Activated T-helper 1 cell treated with anti-CD3 and anti-CD28 coated beads, Interleukin-12 subunit alpha, Interleukin-12 subunit beta, Interleukin-2, Interleukin-4 antibody, amounts not matched to agents 30 ng/mL and 10 ng/mL and 1 ng/mL, durations not matched to agents 14 hours and 24 hours and 36 hours (primary cell): Measurements from ENCODE around the gene CCDC57. TPM values are rescaled to one million over a fixed set of nuclear protein-coding genes. Genes with fewer than 3 reads are reported as not detected.
A peak's percentile ranks its signal among the peaks of the same experiment; 100 is the strongest.

Source experiments
- DNase-seq: peaks from one replicate; pipeline ENCODE4 v3.0.0; 2021; ENCODE audit warnings: low spot score
- H3K27ac Mint-ChIP-seq: one replicate; pipeline ENCODE4 v1.8.0; 2021; ENCODE audit warnings: mild to moderate bottlenecking, mixed read lengths
- H3K27me3 Mint-ChIP-seq: one replicate; pipeline ENCODE4 v1.8.0; 2022; ENCODE audit warnings: mild to moderate bottlenecking, moderate library complexity, mixed read lengths; ENCODE audit not compliant: insufficient read depth
- H3K36me3 Mint-ChIP-seq: one replicate; pipeline ENCODE4 v1.8.0; 2021; ENCODE audit warnings: low read depth, mixed read lengths
- H3K4me1 Mint-ChIP-seq: one replicate; pipeline ENCODE4 v1.8.0; 2021; ENCODE audit warnings: low read depth, mixed read lengths
- H3K4me3 Mint-ChIP-seq: one replicate; pipeline ENCODE4 v1.8.0; 2021; ENCODE audit warnings: mild to moderate bottlenecking, moderate library complexity, mixed read lengths
- H3K9me3 Mint-ChIP-seq: one replicate; pipeline ENCODE4 v1.8.0; 2021; ENCODE audit warnings: mixed read lengths
- intact Hi-C: fragments of 100-400 bp; cut with micrococcal nuclease; formaldehyde crosslinking; loops from one replicate; pipeline ENCODE4 v1.15.1; 2024
- total RNA-seq: library from RNA; stranded (reverse); gene quantifications from 2 replicates; pipeline ENCODE4 v1.2.3, GENCODE V29; 2022

CCDC57 gene
- total RNA-seq, 1 donor from 2014 or later, result 60.8 TPM

- H3K36me3 Mint-ChIP-seq, result peaks cover 5% of the 10 kb centered on the region
- peak overlapping the region; percentile 12 for H3K27ac Mint-ChIP-seq
- no peaks in the 10 kb centered on the region for H3K4me1 Mint-ChIP-seq
- H3K27me3 Mint-ChIP-seq, result no peaks in the 10 kb centered on the region
- H3K9me3 Mint-ChIP-seq, result no peaks in the 10 kb centered on the region
- DNase-seq, result no peak
- H3K4me3 Mint-ChIP-seq, result no peak overlapping the region
- intact Hi-C loops, result no loop called here
Observed at GRCh38 chr17:82058230-82058854, 154.3 kb downstream of the CCDC57 start.

GRCh38 chr17:82056729-82057621, 155.7 kb downstream of the CCDC57 start:
- H3K4me3 Mint-ChIP-seq, result no peak overlapping the region
- H3K36me3 Mint-ChIP-seq, result peaks cover 3% of the 10 kb centered on the region
- intact Hi-C loops, result no loop called here
- H3K27me3 Mint-ChIP-seq, result no peaks in the 10 kb centered on the region
- no peaks in the 10 kb centered on the region for H3K4me1 Mint-ChIP-seq
- H3K27ac Mint-ChIP-seq, result no peak overlapping the region
- H3K9me3 Mint-ChIP-seq, result no peaks in the 10 kb centered on the region
- DNase-seq, result no peak

GRCh38 chr17:82055965-82056728, 156.5 kb downstream of the CCDC57 start:
- H3K9me3 Mint-ChIP-seq, result no peaks in the 10 kb centered on the region
- H3K36me3 Mint-ChIP-seq, result peaks cover 3% of the 10 kb centered on the region
- H3K4me1 Mint-ChIP-seq, result no peaks in the 10 kb centered on the region
- H3K27ac Mint-ChIP-seq, result no peak overlapping the region
- no peak for DNase-seq
- no peaks in the 10 kb centered on the region for H3K27me3 Mint-ChIP-seq
- no peak overlapping the region for H3K4me3 Mint-ChIP-seq
- intact Hi-C loops, result no loop called here

- DNase-seq, result no peak
- no peak overlapping the region for H3K4me3 Mint-ChIP-seq
- no peak overlapping the region for H3K27ac Mint-ChIP-seq
- H3K4me1 Mint-ChIP-seq, result peaks cover 6% of the 10 kb centered on the region
- intact Hi-C loops, result no loop called here
- no peaks in the 10 kb centered on the region for H3K27me3 Mint-ChIP-seq
- no peaks in the 10 kb centered on the region for H3K9me3 Mint-ChIP-seq
- H3K36me3 Mint-ChIP-seq, result peaks cover 3% of the 10 kb centered on the region
Observed at GRCh38 chr17:82055023-82055964, 157.3 kb downstream of the CCDC57 start.

- Mint-ChIP-seq H3K4me3 (no peak overlapping the region), H3K9me3 (no peaks in the 10 kb centered on the region), H3K36me3 (peaks cover 4% of the 10 kb centered on the region), H3K27me3 (no peaks in the 10 kb centered on the region), H3K4me1 (peaks cover 8% of the 10 kb centered on the region), H3K27ac (no peak overlapping the region)
- intact Hi-C loops, result loop anchor here (5.0 kb wide), 1 partner anchor 43 kb away; the partner anchor contains the start of gene FASN
- DNase-seq, result no peak
Observed at GRCh38 chr17:82054351-82055022, 158.2 kb downstream of the CCDC57 start.

- intact Hi-C loops, result loop anchor here (5.0 kb wide), 1 partner anchor 44 kb away; the partner anchor contains the start of gene FASN
- no peaks in the 10 kb centered on the region for H3K9me3 Mint-ChIP-seq
- peaks cover 4% of the 10 kb centered on the region for H3K36me3 Mint-ChIP-seq
- no peak overlapping the region for H3K27ac Mint-ChIP-seq
- H3K27me3 Mint-ChIP-seq, result no peaks in the 10 kb centered on the region
- H3K4me1 Mint-ChIP-seq, result peaks cover 8% of the 10 kb centered on the region
- no peak for DNase-seq
- peak overlapping the region; percentile 88 for H3K4me3 Mint-ChIP-seq
Observed at GRCh38 chr17:82053556-82054263, 158.9 kb downstream of the CCDC57 start.

- H3K27me3 Mint-ChIP-seq, result no peaks in the 10 kb centered on the region
- H3K4me3 Mint-ChIP-seq, result peak overlapping the region; percentile 88
- intact Hi-C loops, result loop anchor here (5.0 kb wide), 1 partner anchor 44 kb away; the partner anchor contains the start of gene FASN
- H3K4me1 Mint-ChIP-seq, result peaks cover 8% of the 10 kb centered on the region
- H3K36me3 Mint-ChIP-seq, result peaks cover 4% of the 10 kb centered on the region
- no peak for DNase-seq
- no peak overlapping the region for H3K27ac Mint-ChIP-seq
- H3K9me3 Mint-ChIP-seq, result no peaks in the 10 kb centered on the region
Observed at GRCh38 chr17:82053130-82053529, 159.5 kb downstream of the CCDC57 start.

- peaks cover 5% of the 10 kb centered on the region for H3K36me3 Mint-ChIP-seq
- intact Hi-C loops, result loop anchor here (5.0 kb wide), 1 partner anchor 45 kb away; the partner anchor contains the start of gene FASN
- H3K27ac Mint-ChIP-seq, result no peak overlapping the region
Observed at GRCh38 chr17:82052638-82053059, 160.0 kb downstream of the CCDC57 start.

GRCh38 chr17:82051776-82052637, 160.6 kb downstream of the CCDC57 start, which contains the start of the genes GPS1 and RFNG:
GPS1 (plus strand) TSS chr17:82051898; CDS start chr17:82051932, 34 bp downstream.
RFNG (minus strand) TSS chr17:82051811; CDS start chr17:82051766, 45 bp downstream.
- intact Hi-C loops, result loop anchor here (1.0 to 5.0 kb wide), 3 partner anchors 14 to 45 kb away; partner anchors contain the start of genes DCXR and FASN
- Mint-ChIP-seq H3K9me3 (no peaks in the 10 kb centered on the region), H3K4me3 (peak within 1 kb of the TSS; percentile 91), H3K27me3 (no peaks in the 10 kb centered on the region), H3K27ac (peak within 1 kb of the TSS; percentile 89), H3K4me1 (peaks cover 14% of the 10 kb centered on the region), H3K36me3 (peaks cover 9% of the 10 kb centered on the region)
- peak; percentile 74 for DNase-seq

More at GRCh38 chr17:82052638-82053059, 160.0 kb downstream of the CCDC57 start:
- DNase-seq, result no peak
- peaks cover 9% of the 10 kb centered on the region for H3K4me1 Mint-ChIP-seq
- no peaks in the 10 kb centered on the region for H3K9me3 Mint-ChIP-seq
- no peaks in the 10 kb centered on the region for H3K27me3 Mint-ChIP-seq
- peak overlapping the region; percentile 88 for H3K4me3 Mint-ChIP-seq
